B cell (primary cell): ENCODE results near the gene GALNT11.

Experiments
- EZH2 ChIP-seq: IDR thresholded peaks from 2 replicates; pipeline ENCODE4 v1.6.1; 2012; ENCODE audit warnings: borderline replicate concordance, low read depth, mild to moderate bottlenecking, moderate library complexity, low read length; ENCODE audit not compliant: insufficient read depth, poor library complexity, severe bottlenecking
- TF ChIP-seq, protein P1 (sequence below): fragments of 200-600 bp; IDR thresholded peaks from one replicate; pipeline ENCODE4 v1.8.0; 2022; ENCODE audit warnings: antibody characterized with exemption, mild to moderate bottlenecking

GRCh38 chr7:152025077-152025936, at the start of gene GALNT11:
- TF ChIP-seq, protein P1, sequence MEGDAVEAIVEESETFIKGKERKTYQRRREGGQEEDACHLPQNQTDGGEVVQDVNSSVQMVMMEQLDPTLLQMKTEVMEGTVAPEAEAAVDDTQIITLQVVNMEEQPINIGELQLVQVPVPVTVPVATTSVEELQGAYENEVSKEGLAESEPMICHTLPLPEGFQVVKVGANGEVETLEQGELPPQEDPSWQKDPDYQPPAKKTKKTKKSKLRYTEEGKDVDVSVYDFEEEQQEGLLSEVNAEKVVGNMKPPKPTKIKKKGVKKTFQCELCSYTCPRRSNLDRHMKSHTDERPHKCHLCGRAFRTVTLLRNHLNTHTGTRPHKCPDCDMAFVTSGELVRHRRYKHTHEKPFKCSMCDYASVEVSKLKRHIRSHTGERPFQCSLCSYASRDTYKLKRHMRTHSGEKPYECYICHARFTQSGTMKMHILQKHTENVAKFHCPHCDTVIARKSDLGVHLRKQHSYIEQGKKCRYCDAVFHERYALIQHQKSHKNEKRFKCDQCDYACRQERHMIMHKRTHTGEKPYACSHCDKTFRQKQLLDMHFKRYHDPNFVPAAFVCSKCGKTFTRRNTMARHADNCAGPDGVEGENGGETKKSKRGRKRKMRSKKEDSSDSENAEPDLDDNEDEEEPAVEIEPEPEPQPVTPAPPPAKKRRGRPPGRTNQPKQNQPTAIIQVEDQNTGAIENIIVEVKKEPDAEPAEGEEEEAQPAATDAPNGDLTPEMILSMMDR: peak; percentile 41
- no peak for TF ChIP-seq EZH2
